Stimulated activated CD8-positive, alpha-beta memory T cell treated with anti-CD3 and anti-CD28 coated beads, Interleukin-7, amount 100 ng/mL, for 4 hours (primary cell): ENCODE data around the gene PARD3B.

Source experiments
- DNase-seq, 2 donors: peaks; one replicate each; pipeline ENCODE4 v3.0.0-alpha.2; 2020; ENCODE audit warnings: low read depth in 2 of 2

The PARD3B gene

DNA sequence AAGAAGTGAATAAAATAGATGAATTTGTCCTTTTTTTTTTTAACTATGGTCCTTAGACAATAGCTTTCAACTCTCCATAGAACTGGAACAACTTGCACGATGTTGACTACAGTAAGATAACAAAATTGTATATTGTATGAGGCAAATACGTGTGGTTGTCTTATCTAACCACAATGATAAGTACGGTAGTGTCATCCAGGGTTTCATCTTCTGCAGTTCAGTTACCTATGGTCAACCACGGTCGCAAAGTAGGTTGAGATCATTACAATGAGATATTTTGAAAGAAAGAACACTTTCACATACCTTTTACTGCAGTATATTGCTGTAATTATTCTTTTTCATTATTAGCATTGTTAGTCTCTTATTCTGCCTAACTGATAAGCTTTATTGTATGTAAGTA, 295.2 kb downstream of the PARD3B start:
- DNase-seq: no peak

GRCh38 chr2:204842068-204842467, 296.8 kb downstream of the PARD3B start:
- no peak for DNase-seq

GRCh38 chr2:204842661-204843485, 297.6 kb downstream of the PARD3B start:
- DNase-seq: no peak

DNA sequence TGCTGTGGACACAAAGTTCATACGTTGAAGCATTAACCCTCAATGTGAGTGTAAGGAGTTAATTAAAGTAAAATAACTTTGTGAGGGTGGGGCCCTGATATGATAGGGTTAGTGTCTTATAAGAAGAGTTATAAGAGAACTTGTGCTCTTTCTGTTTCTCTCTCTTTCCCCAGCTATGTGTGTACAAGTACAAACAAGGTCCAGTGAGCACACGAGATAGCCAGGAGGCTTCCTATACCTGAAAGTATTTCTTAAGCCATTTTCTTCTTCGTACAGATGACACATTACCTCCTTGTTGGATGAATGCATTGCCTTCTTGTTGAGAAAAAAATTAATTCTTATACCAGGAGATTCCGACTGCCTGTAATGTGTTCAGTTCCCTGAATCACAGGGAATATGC, 301.2 kb downstream of the PARD3B start:
- DNase-seq: no peak

DNA sequence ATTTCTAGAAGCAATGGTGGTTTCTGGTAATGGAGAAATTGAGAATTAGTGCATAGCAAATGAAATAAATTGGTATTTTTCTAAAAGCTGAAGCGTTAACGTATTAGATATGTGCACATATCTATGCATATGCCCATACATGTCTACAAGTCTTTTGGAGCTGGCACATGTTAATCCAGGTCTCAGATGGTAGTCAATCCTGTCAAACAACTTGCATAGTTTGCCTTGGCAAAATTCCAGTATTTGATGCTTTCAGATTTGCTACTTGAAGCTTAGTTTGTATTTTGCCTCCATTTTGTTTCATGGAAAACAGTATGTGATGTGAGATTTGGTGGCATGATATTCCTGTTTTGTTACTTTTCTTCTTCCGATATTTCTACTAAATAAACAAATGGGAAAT, 304.6 kb downstream of the PARD3B start:
- DNase-seq: no peak

DNA sequence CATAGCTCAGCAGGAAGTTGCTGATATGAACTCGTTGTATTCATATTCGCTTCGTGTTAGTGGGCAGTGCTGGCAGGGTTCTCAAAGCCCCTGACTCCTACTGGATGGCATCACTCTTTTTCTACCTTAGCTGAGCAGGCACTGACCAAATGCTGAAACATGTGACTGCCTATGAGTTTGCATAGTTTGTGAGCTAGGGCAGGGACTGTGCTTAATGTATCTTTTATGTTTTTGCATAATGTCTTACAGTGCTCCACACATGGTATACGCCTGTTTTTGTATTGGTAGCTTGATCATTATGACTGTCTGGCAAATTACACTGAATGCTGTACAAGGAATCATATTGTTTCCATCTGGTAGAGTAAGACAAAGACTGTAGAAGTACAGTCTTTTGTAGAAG, 305.3 kb downstream of the PARD3B start:
- DNase-seq: no peak

GRCh38 chr2:204853905-204854304, 308.6 kb downstream of the PARD3B start:
- no peak for DNase-seq

- DNase-seq: no peak
These were observed 315.0 kb downstream of the PARD3B start for GRCh38 chr2:204860274-204860673.

DNA sequence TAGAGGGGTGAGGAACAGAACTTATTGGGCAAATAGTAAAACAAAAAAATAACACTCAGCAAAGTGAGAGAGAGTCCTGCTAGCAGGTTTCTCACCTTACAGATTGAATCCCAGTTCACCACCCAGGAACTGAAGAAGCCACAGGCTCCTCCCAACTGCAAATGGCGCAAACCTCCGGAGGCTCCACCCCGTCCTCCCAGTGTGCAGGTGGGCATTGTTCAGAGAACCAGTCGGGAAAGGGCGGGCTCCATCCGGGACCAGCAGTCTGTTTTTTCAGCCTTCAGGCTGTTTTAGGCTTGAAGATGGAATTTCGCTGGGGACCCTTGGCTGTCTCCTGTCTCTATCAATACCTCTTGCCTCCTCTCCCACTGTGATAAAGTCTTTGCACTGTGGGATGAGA, 317.5 kb downstream of the PARD3B start:
- no peak for DNase-seq

- DNase-seq: no peak
These were observed 318.1 kb downstream of the PARD3B start for GRCh38 chr2:204863336-204863735.

DNA sequence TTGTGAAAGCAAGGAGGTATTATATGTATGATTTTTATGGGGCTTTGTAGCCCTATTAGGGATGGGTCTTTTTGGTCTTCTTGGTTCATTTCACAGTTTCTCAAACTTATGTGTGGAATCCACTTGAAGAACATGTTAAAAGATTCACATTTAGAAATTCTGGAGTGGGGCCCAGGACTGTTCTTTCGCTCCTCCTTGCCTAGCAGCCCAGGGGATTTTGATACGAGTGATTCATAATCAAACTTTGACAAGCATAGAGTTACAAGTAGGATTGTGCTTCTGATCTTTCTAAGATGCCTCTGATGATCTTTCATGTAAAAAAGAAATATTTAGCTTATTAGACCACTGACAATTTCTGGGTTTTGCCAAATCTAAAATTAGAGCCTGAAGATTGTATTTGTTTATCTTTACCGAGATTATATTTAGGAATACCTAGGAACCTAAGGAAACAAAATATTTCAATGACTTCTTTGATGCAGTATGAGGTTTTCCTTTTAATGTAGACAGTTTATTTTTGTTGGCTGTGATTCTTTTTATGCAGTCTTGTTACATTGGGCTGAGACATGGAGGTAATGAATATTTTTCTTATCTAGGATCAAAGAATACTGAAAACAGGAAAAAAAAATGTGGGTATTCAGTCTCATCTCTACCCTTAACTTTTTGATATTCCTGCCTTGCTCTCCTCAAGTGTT, 324.0 kb downstream of the PARD3B start:
- DNase-seq: no peak

GRCh38 chr2:204870053-204870452, 324.8 kb downstream of the PARD3B start:
- no peak for DNase-seq

GRCh38 chr2:204871231-204871953, 326.1 kb downstream of the PARD3B start:
- DNase-seq: no peak

DNA sequence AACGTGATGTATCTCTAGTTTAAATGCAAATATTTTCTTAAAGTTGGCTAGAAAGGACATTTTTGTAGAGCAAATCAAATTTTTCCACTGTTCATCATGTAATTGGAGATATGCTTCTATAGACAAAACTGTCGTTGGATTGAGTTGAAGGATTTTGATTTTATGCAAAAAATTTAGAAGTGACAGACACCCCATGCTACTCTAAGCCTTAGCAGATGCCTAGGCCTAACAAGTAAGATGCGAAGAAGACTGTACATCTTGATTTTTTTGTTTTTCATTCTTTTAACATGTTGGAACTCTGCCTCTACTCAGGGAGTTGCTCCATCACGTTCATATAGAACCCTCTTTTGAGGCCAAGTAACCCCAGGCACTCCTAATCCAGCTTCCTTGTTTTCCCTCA, 331.0 kb downstream of the PARD3B start:
- DNase-seq: no peak

- DNase-seq: no peak
These were observed 332.4 kb downstream of the PARD3B start for GRCh38 chr2:204877691-204878090.

GRCh38 chr2:204880928-204881327, 335.7 kb downstream of the PARD3B start:
- no peak for DNase-seq

DNA sequence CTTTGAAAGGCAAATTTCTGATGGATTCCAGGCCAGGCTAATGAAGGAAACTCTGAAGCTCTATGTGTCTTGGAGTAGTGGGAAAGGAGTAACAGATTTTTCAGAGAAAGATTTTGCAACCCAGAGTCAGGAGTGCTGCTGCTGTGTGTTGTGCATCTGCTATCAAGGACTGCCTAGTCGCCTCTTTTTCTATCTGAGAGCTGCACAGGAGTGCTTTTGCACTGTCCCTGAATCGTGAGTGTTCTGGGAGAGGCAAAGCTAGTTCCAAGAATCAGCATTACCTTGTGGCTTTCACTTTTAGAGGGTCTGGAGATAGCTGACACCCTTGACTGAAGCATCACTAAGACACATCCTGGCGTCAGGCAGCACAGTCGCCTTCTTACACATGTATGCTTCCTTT, 336.4 kb downstream of the PARD3B start:
- peak in 1 of 2 donors; percentile 8 for DNase-seq

DNA sequence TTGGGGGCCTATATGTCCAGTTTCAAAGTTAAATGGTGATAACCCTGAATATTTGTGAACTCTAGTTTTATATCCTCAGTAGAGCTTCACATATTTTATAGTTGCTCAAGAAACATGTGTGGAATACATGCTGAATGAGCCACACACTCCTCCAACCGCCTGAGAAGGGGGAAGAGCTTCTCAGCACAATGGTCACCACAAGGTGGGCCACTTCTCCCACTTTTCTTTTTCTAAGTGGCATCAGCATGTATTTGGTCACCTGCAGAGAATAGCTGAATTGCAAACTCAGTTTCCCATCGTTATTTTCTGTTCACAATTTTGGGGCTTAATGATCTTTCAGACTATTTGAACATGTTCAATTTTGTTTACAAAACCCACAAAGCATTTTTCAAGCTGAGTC, 340.5 kb downstream of the PARD3B start:
- no peak for DNase-seq

GRCh38 chr2:204886713-204887112, 341.4 kb downstream of the PARD3B start:
- DNase-seq: no peak

DNA sequence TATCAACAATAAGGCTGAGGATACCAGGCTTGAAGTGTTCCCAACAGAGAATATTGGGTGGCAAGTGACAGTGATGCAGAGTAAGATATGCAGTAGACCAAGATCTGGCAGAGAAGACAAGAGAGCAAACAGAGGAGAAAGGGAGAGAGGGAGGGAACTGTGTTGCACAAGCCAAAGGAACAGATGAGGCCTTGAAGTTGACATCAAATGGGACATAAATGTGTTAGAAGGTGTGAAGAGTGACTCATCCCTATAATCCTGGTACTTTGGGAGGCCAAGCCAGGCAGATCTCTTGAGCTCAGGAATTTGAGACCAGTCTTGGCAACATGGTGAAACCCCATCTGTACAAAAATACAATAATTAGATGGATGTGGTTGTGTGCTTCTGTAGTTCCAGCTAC, 342.9 kb downstream of the PARD3B start:
- no peak for DNase-seq

GRCh38 chr2:204890680-204891079, 345.4 kb downstream of the PARD3B start:
- DNase-seq: no peak

GRCh38 chr2:204891739-204892138, 346.5 kb downstream of the PARD3B start:
- no peak for DNase-seq
